Measurements from ENCODE around the gene STRN3. TPM values are rescaled to one million over a fixed set of nuclear protein-coding genes. Genes with fewer than 3 reads are reported as not detected.

Gene STRN3
- total RNA-seq, 2 experiments from 2014 or later = 25.2 to 37.0 TPM

DNA sequence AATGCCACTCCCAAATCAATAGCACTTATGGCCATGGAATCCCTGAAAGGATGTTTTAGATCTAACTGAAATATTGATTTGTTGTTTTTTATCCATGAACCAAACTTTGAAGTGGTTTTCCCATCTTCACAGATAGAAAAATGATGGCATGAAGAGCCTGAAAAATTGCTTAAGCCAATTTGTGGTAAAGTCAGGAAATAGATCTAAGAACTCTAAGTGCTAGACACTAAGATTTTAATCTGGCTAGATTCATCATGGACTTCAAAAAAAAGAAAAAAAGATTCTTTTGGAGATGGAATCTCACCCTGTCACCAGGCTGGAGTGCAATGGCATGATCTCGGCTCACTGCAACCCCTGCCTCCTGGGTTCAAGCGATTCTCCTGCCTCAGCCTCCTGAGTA, 45.0 kb upstream of the STRN3 start:
- H3K4me2 ChIP-seq (ENCODE audit: low read length) = no peak overlapping the region
- intact Hi-C loops (cut with micrococcal nuclease; ENCODE audit: unreplicated experiment) = no loop called here
- no peaks in the 10 kb centered on the region for H3K9me2 ChIP-seq (ENCODE audit: insufficient read depth, low read length)
- no peak overlapping the region for H3K4me3 ChIP-seq (ENCODE audit: low read depth, low read length, poor library complexity, severe bottlenecking)
- no peaks in the 10 kb centered on the region for H4K20me1 ChIP-seq (ENCODE audit: insufficient read depth, low read length)
- DNase-seq (ENCODE audit: low spot score) = no peak
- H3K9me3 ChIP-seq (ENCODE audit: low read length) = no peaks in the 10 kb centered on the region
- CTCF ChIA-PET (ENCODE audit: unreplicated experiment) = no interaction called here
- H3K4me1 ChIP-seq (ENCODE audit: insufficient read depth, low read length, poor library complexity, severe bottlenecking) = no peaks in the 10 kb centered on the region
- POLR2A ChIA-PET = no interaction called here
- 0 out of 2 replicates have a peak, but pooled peaks cover 6% of the 10 kb centered on the region for H3K36me3 ChIP-seq (ENCODE audit: insufficient read depth, low read length)
- no TSS peak for BruUV-seq (replicated peaks)
- TF ChIP-seq, protein P1, sequence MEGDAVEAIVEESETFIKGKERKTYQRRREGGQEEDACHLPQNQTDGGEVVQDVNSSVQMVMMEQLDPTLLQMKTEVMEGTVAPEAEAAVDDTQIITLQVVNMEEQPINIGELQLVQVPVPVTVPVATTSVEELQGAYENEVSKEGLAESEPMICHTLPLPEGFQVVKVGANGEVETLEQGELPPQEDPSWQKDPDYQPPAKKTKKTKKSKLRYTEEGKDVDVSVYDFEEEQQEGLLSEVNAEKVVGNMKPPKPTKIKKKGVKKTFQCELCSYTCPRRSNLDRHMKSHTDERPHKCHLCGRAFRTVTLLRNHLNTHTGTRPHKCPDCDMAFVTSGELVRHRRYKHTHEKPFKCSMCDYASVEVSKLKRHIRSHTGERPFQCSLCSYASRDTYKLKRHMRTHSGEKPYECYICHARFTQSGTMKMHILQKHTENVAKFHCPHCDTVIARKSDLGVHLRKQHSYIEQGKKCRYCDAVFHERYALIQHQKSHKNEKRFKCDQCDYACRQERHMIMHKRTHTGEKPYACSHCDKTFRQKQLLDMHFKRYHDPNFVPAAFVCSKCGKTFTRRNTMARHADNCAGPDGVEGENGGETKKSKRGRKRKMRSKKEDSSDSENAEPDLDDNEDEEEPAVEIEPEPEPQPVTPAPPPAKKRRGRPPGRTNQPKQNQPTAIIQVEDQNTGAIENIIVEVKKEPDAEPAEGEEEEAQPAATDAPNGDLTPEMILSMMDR (conservative IDR thresholded peaks at IDR 0.05; ENCODE audit: low read length) = no peak
- H2AFZ ChIP-seq (ENCODE audit: low read length) = no peak overlapping the region
- no peak overlapping the region for H3K27ac ChIP-seq (ENCODE audit: low read depth, low read length, poor library complexity, severe bottlenecking)
- no peaks in the 10 kb centered on the region for H3K79me2 ChIP-seq (ENCODE audit: insufficient read depth, low read depth, low read length)

DNA sequence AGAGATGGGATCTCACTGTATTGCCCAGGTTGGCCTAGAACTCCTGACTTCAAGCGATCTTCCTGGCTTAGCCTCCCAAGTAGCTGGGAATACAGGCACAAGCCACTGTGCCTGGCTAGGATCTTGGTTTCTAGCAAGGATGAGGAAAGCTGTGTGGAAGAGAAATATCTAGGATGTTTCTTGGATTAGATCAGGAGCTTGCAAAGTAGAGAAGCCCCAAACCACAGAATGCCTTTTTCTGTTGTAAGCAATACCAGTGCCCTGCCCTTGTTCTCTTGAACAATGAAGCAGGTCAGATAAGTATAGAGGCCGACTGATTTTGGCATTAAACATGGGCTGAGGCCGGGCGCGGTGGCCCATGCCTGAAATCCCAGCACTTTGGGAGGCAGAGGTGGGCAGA, 44.3 kb upstream of the STRN3 start:
- Histone ChIP-seq H3K9me3 (ENCODE audit: low read length) (no peaks in the 10 kb centered on the region), H3K9me2 (ENCODE audit: insufficient read depth, low read length) (no peaks in the 10 kb centered on the region), H3K36me3 (ENCODE audit: insufficient read depth, low read length) (0 out of 2 replicates have a peak, but pooled peaks cover 6% of the 10 kb centered on the region), H3K4me3 (ENCODE audit: low read depth, low read length, poor library complexity, severe bottlenecking) (no peak overlapping the region), H2AFZ (ENCODE audit: low read length) (no peak overlapping the region), H3K79me2 (ENCODE audit: insufficient read depth, low read depth, low read length) (no peaks in the 10 kb centered on the region), H4K20me1 (ENCODE audit: insufficient read depth, low read length) (no peaks in the 10 kb centered on the region), H3K4me1 (ENCODE audit: insufficient read depth, low read length, poor library complexity, severe bottlenecking) (no peaks in the 10 kb centered on the region), H3K4me2 (ENCODE audit: low read length) (no peak overlapping the region), H3K27ac (ENCODE audit: low read depth, low read length, poor library complexity, severe bottlenecking) (no peak overlapping the region)
- POLR2A ChIA-PET = no interaction called here
- intact Hi-C loops (cut with micrococcal nuclease; ENCODE audit: unreplicated experiment) = no loop called here
- CTCF ChIA-PET (ENCODE audit: unreplicated experiment) = no interaction called here
- BruUV-seq (replicated peaks) = no TSS peak
- no peak for TF ChIP-seq EZH2phosphoT487 (IDR thresholded peaks at IDR 0.05; ENCODE audit: borderline replicate concordance, low read depth, low read length)
- TF ChIP-seq, protein P1 (conservative IDR thresholded peaks at IDR 0.05; ENCODE audit: low read length) = no peak
- no peak for DNase-seq (ENCODE audit: low spot score)

DNA sequence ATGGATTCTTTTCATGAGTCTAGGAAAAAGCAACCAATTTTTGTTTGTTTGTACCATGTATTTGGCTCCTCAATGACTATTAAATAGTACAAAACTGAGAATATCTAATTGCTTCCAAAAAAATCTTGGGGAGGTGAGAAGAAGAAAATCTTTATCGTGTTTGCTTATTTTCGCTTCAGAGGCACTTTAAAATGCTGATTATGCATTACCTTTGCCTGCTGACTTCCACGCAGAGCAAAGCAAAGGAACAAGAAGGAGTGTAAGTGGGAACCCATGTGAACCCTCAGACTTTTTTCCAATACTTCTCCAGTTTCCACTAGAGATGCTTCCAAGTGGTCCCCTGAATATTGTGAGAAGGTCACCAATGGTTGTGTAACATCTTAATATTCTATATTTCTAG, 43.2 kb upstream of the STRN3 start:
- Histone ChIP-seq H3K36me3 (ENCODE audit: insufficient read depth, low read length) (no peaks in the 10 kb centered on the region), H3K4me1 (ENCODE audit: insufficient read depth, low read length, poor library complexity, severe bottlenecking) (no peaks in the 10 kb centered on the region), H3K9me2 (ENCODE audit: insufficient read depth, low read length) (no peaks in the 10 kb centered on the region), H3K4me3 (ENCODE audit: low read depth, low read length, poor library complexity, severe bottlenecking) (no peak overlapping the region), H3K27ac (ENCODE audit: low read depth, low read length, poor library complexity, severe bottlenecking) (no peak overlapping the region), H3K79me2 (ENCODE audit: insufficient read depth, low read depth, low read length) (no peaks in the 10 kb centered on the region), H4K20me1 (ENCODE audit: insufficient read depth, low read length) (no peaks in the 10 kb centered on the region), H3K9me3 (ENCODE audit: low read length) (no peaks in the 10 kb centered on the region), H3K4me2 (ENCODE audit: low read length) (no peak overlapping the region), H2AFZ (ENCODE audit: low read length) (no peak overlapping the region)
- no peak for DNase-seq (ENCODE audit: low spot score)
- POLR2A ChIA-PET = no interaction called here
- intact Hi-C loops (cut with micrococcal nuclease; ENCODE audit: unreplicated experiment) = no loop called here
- no TSS peak for BruUV-seq (replicated peaks)
- CTCF ChIA-PET (ENCODE audit: unreplicated experiment) = no interaction called here
- TF ChIP-seq EZH2phosphoT487 (IDR thresholded peaks at IDR 0.05; ENCODE audit: borderline replicate concordance, low read depth, low read length) = no peak
- TF ChIP-seq, protein P1 (conservative IDR thresholded peaks at IDR 0.05; ENCODE audit: low read length) = no peak

Measured in OCI-LY7 (cell line).